Ishikawa (cell line): Measurements from ENCODE around the gene DTNBP1.

Source experiments
- EP300 ChIP-seq: IDR thresholded peaks from 2 replicates; pipeline ENCODE4 v1.6.1; 2012; ENCODE audit warnings: borderline replicate concordance
- NFIC ChIP-seq: IDR thresholded peaks from 2 replicates; pipeline ENCODE4 v1.6.1; 2012
- RAD21 ChIP-seq: IDR thresholded peaks from 2 replicates; pipeline ENCODE4 v1.6.1; 2012; ENCODE audit warnings: low read depth
- TAF1 ChIP-seq: IDR thresholded peaks from 2 replicates; pipeline ENCODE4 v1.6.1; 2012; ENCODE audit warnings: low read depth, mild to moderate bottlenecking
- TCF12 ChIP-seq: IDR thresholded peaks from 2 replicates; pipeline ENCODE4 v1.6.1; 2012; ENCODE audit warnings: low read depth
- TF ChIP-seq, protein P1 (sequence below): IDR thresholded peaks from 2 replicates; pipeline ENCODE4 v1.6.1; 2012
- TF ChIP-seq, protein P2 (sequence below): IDR thresholded peaks from 2 replicates; pipeline ENCODE4 v1.6.1; 2012

DNA sequence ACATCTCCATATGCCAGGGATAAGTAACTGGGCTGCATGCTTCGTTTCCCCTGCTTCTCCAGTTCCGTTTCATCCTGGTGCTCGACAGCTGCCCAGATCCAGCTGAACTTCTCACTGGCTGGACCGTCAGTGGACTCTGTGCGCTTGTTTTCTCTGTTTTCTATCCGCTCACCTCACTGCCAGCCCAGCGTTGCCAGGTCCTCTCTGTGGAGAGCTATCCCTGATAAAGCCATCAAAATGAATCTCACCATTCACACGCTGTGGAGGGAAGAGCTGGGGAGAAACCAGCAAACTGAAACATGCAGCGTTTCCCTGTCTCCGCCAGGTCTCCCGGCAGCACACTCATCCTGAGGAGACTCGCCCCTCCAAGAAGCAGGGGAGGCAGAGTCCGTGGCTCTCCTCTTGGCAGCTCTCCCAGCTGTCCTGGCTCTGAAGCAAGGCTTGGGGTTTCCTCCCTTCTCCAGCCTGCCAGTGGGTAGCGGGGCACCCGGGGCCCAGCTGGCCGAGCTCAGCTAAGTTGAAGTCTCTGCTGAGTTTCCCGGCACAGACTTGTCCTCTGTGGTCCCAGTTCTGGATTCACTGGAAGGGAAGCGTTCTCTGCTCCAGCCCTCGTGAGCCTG lies 160.9 kb downstream of the DTNBP1 start:
- TF ChIP-seq, protein P1, sequence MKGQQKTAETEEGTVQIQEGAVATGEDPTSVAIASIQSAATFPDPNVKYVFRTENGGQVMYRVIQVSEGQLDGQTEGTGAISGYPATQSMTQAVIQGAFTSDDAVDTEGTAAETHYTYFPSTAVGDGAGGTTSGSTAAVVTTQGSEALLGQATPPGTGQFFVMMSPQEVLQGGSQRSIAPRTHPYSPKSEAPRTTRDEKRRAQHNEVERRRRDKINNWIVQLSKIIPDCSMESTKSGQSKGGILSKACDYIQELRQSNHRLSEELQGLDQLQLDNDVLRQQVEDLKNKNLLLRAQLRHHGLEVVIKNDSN: no peak
- TF ChIP-seq TAF1: no peak
- no peak for TF ChIP-seq TCF12
- no peak for TF ChIP-seq NFIC
- no peak for TF ChIP-seq EP300
- TF ChIP-seq RAD21: no peak
- TF ChIP-seq, protein P2, sequence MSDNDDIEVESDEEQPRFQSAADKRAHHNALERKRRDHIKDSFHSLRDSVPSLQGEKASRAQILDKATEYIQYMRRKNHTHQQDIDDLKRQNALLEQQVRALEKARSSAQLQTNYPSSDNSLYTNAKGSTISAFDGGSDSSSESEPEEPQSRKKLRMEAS: no peak
